K562 (cell line): Measurements from ENCODE around the gene DBF4B. TPM values are rescaled to one million over a fixed set of nuclear protein-coding genes. Genes with fewer than 3 reads are reported as not detected.

Experiments
- CBX3 ChIP-seq, 2 experiments: IDR thresholded peaks; 1 replicate in 1 of 2; 2 replicates in 1 of 2; pipeline ENCODE4 v1.6.1; 2012; ENCODE audit warnings: inconsistent platforms in 2 of 2, low read length in 2 of 2, borderline replicate concordance in 1 of 2, control low read depth in 1 of 2
- HNRNPUL1 ChIP-seq: fragments of 200-400 bp; formaldehyde crosslinking; IDR thresholded peaks from 2 replicates; pipeline ENCODE4 v1.6.1; 2017; ENCODE audit warnings: low read length
- KLF13 ChIP-seq: fragments of 450-650 bp; IDR thresholded peaks from 2 replicates; pipeline ENCODE4 v1.6.1; 2016; ENCODE audit warnings: missing genetic modification characterization, low read depth, mild to moderate bottlenecking, missing compliant biosample characterization, moderate library complexity, borderline replicate concordance
- LARP7 ChIP-seq: fragments of 450-650 bp; IDR thresholded peaks from 2 replicates; pipeline ENCODE4 v1.6.1; 2016
- MEF2A ChIP-seq: IDR thresholded peaks from 2 replicates; pipeline ENCODE4 v1.6.1; 2011; ENCODE audit warnings: low read depth, mild to moderate bottlenecking, low read length, moderate library complexity; ENCODE audit not compliant: control insufficient read depth
- MTF1 ChIP-seq: fragments of 250-450 bp; sonication (Bioruptor Pico); IDR thresholded peaks from 2 replicates; pipeline ENCODE4 v1.9.0; 2021; ENCODE audit warnings: moderate library complexity, mild to moderate bottlenecking, inconsistent platforms, borderline replicate concordance
- NFIX ChIP-seq: fragments of 250-450 bp; sonication (Bioruptor Pico); IDR thresholded peaks from 2 replicates; pipeline ENCODE4 v1.4.0; 2020; ENCODE audit warnings: low read depth, mild to moderate bottlenecking, moderate library complexity
- PHF8 ChIP-seq: fragments of 200-600 bp; sonication (generic); IDR thresholded peaks from 2 replicates; pipeline ENCODE4 v1.6.1; 2012; ENCODE audit warnings: mixed run types, mild to moderate bottlenecking, inconsistent platforms, low read length, moderate library complexity, borderline replicate concordance
- PHTF2 ChIP-seq: fragments of 250-450 bp; sonication (Bioruptor Pico); IDR thresholded peaks from 2 replicates; pipeline ENCODE4 v1.5.0; 2021; ENCODE audit warnings: mild to moderate bottlenecking
- SNRNP70 ChIP-seq: fragments of 200-400 bp; formaldehyde crosslinking; optimal IDR thresholded peaks from 2 replicates; pipeline ENCODE3; 2017; ENCODE audit warnings: low read depth, low read length
- polyA plus RNA-seq, 8 experiments: library from polyadenylated mRNA; depleted of rRNA in 4 of 8; stranded (reverse) in 5 of 8; unstranded in 3 of 8; fragments of >200 nt; fragmentation: Nextera tagmentation in 2 of 8; fragmentation: Illumina TruSeq in 1 of 8; extraction: Ambion mirVana in 2 of 8; extraction: Trizol in 1 of 8; gene quantifications; 2 replicates each; pipeline versions ENCODE4 v1.2.1 to v1.2.3, GENCODE V29; 2011 to 2014; ENCODE audit warnings: inconsistent platforms in 1 of 8, missing spikeins in 1 of 8
- total RNA-seq, 7 experiments: library from RNA; depleted of rRNA in 6 of 7; stranded (reverse); fragments of >200 nt in 6 of 7; fragmentation: Illumina TruSeq in 2 of 7; extraction: Trizol in 2 of 7; gene quantifications; 2 replicates each; pipeline versions ENCODE4 v1.2.1 to v1.2.3, GENCODE V29; 2011 to 2021; ENCODE audit warnings: low replicate concordance in 1 of 7
- TF ChIP-seq, protein P1 (sequence below): fragments of 250-450 bp; sonication (Bioruptor Pico); IDR thresholded peaks from 2 replicates; pipeline ENCODE4 v1.9.0; 2021; ENCODE audit warnings: mild to moderate bottlenecking, inconsistent platforms
- TF ChIP-seq, protein P2 (sequence below): sonication (generic); formaldehyde crosslinking; IDR thresholded peaks from 2 replicates; pipeline ENCODE4 v1.8.0; 2023; ENCODE audit warnings: missing genetic modification reagents, mild to moderate bottlenecking, borderline replicate concordance
- TF ChIP-seq, protein P3 (sequence below): fragments of 250-450 bp; sonication (Bioruptor Pico); IDR thresholded peaks from 2 replicates; pipeline ENCODE4 v1.4.0; 2020
- TF ChIP-seq, protein P4 (sequence below): sonication (generic); formaldehyde crosslinking; IDR thresholded peaks from 2 replicates; pipeline ENCODE4 v1.9.0; 2022; ENCODE audit warnings: mild to moderate bottlenecking, missing genetic modification reagents
- TF ChIP-seq, protein P5 (sequence below): sonication (generic); formaldehyde crosslinking; IDR thresholded peaks from 2 replicates; pipeline ENCODE4 v1.8.0; 2022; ENCODE audit warnings: mild to moderate bottlenecking, missing genetic modification reagents

DBF4B gene
- total and polyA plus RNA-seq, 9 of the 15 experiments (the other 6 are each of a cell fraction or from before 2014, with no cell fraction given): 2.5 to 26.9 (median 14.6) TPM

DNA sequence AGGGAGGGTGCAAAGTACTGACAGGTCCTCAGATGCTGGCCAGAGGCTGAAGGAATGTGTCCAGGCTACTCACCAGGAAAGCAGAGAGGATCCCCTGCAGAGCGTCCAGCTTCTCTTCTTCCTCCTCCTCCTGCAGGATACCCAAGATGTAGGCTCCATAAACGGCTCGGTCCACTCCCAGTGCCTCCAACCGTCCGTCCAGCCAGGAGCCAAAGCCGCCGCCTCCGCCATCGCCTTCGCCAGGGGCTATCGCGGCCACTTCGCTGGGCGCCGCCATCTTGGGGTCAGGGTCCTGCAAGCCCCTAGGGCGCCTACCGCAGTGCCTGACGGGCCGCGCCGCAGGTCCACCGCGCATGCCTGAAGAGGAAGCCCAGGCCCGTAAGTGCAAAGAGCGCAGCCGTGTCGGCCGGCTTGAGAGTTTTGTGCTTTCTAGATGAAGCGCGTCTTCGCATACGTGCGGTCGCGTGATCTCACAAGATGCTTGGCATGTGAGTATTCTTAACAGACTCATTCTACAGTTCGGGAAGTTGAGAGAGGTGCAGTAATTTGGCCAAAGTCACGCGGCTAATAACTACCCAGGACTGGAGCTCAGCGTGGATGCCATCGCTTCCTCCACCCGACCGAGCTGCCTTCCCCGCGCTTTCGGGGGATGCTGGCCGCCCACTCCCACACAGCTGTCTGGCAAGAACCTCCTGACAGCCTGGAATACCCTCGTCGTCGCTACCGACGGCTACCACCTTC is 18.8 kb upstream of the DBF4B start, which contains the start of gene CCDC43 (continued):
- TF ChIP-seq, protein P1, sequence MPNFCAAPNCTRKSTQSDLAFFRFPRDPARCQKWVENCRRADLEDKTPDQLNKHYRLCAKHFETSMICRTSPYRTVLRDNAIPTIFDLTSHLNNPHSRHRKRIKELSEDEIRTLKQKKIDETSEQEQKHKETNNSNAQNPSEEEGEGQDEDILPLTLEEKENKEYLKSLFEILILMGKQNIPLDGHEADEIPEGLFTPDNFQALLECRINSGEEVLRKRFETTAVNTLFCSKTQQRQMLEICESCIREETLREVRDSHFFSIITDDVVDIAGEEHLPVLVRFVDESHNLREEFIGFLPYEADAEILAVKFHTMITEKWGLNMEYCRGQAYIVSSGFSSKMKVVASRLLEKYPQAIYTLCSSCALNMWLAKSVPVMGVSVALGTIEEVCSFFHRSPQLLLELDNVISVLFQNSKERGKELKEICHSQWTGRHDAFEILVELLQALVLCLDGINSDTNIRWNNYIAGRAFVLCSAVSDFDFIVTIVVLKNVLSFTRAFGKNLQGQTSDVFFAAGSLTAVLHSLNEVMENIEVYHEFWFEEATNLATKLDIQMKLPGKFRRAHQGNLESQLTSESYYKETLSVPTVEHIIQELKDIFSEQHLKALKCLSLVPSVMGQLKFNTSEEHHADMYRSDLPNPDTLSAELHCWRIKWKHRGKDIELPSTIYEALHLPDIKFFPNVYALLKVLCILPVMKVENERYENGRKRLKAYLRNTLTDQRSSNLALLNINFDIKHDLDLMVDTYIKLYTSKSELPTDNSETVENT: no peak
- no peak for TF ChIP-seq NFIX (CRISPR knock-in tag)
- no peak for TF ChIP-seq MTF1
- TF ChIP-seq, protein P2, sequence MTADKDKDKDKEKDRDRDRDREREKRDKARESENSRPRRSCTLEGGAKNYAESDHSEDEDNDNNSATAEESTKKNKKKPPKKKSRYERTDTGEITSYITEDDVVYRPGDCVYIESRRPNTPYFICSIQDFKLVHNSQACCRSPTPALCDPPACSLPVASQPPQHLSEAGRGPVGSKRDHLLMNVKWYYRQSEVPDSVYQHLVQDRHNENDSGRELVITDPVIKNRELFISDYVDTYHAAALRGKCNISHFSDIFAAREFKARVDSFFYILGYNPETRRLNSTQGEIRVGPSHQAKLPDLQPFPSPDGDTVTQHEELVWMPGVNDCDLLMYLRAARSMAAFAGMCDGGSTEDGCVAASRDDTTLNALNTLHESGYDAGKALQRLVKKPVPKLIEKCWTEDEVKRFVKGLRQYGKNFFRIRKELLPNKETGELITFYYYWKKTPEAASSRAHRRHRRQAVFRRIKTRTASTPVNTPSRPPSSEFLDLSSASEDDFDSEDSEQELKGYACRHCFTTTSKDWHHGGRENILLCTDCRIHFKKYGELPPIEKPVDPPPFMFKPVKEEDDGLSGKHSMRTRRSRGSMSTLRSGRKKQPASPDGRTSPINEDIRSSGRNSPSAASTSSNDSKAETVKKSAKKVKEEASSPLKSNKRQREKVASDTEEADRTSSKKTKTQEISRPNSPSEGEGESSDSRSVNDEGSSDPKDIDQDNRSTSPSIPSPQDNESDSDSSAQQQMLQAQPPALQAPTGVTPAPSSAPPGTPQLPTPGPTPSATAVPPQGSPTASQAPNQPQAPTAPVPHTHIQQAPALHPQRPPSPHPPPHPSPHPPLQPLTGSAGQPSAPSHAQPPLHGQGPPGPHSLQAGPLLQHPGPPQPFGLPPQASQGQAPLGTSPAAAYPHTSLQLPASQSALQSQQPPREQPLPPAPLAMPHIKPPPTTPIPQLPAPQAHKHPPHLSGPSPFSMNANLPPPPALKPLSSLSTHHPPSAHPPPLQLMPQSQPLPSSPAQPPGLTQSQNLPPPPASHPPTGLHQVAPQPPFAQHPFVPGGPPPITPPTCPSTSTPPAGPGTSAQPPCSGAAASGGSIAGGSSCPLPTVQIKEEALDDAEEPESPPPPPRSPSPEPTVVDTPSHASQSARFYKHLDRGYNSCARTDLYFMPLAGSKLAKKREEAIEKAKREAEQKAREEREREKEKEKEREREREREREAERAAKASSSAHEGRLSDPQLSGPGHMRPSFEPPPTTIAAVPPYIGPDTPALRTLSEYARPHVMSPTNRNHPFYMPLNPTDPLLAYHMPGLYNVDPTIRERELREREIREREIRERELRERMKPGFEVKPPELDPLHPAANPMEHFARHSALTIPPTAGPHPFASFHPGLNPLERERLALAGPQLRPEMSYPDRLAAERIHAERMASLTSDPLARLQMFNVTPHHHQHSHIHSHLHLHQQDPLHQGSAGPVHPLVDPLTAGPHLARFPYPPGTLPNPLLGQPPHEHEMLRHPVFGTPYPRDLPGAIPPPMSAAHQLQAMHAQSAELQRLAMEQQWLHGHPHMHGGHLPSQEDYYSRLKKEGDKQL (CRISPR knock-in tag): 0 out of 2 replicates have a peak, but pooled peaks have one; percentile 73
- no peak; a peak in 1 of 3 replicates for TF ChIP-seq CBX3 (IDR thresholded peaks at IDR 0.05; ENCODE audit: borderline replicate concordance in 1 of 2, low read length in 2 of 2)
- TF ChIP-seq, protein P3, sequence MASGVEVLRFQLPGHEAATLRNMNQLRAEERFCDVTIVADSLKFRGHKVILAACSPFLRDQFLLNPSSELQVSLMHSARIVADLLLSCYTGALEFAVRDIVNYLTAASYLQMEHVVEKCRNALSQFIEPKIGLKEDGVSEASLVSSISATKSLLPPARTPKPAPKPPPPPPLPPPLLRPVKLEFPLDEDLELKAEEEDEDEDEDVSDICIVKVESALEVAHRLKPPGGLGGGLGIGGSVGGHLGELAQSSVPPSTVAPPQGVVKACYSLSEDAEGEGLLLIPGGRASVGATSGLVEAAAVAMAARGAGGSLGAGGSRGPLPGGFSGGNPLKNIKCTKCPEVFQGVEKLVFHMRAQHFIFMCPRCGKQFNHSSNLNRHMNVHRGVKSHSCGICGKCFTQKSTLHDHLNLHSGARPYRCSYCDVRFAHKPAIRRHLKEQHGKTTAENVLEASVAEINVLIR (CRISPR knock-in tag): no peak
- no peak for TF ChIP-seq HNRNPUL1
- TF ChIP-seq SNRNP70: no peak
- no peak for TF ChIP-seq PHTF2
- no peak for TF ChIP-seq LARP7
- TF ChIP-seq, protein P4, sequence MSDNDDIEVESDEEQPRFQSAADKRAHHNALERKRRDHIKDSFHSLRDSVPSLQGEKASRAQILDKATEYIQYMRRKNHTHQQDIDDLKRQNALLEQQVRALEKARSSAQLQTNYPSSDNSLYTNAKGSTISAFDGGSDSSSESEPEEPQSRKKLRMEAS: peak; percentile 82
- TF ChIP-seq, protein P5, sequence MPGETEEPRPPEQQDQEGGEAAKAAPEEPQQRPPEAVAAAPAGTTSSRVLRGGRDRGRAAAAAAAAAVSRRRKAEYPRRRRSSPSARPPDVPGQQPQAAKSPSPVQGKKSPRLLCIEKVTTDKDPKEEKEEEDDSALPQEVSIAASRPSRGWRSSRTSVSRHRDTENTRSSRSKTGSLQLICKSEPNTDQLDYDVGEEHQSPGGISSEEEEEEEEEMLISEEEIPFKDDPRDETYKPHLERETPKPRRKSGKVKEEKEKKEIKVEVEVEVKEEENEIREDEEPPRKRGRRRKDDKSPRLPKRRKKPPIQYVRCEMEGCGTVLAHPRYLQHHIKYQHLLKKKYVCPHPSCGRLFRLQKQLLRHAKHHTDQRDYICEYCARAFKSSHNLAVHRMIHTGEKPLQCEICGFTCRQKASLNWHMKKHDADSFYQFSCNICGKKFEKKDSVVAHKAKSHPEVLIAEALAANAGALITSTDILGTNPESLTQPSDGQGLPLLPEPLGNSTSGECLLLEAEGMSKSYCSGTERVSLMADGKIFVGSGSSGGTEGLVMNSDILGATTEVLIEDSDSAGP: no peak
- TF ChIP-seq KLF13: no peak
- TF ChIP-seq PHF8: peak; percentile 98
- no peak for TF ChIP-seq MEF2A
